ENCODE results near the gene TF. TPM values are rescaled to one million over a fixed set of nuclear protein-coding genes. Genes with fewer than 3 reads are reported as not detected.

TF gene
- polyA plus RNA-seq, 1 of the 3 experiments (the other 2 are of a cell fraction): 0.08 TPM

- Histone ChIP-seq H3K4me2 (no peak overlapping the region), H3K9me3 (no peaks in the 10 kb centered on the region), H3K9me2 (no peaks in the 10 kb centered on the region), H3K4me3 (ENCODE audit: low read depth in 2 of 2, low read length in 1 of 2) (no peak overlapping the region), H2AFZ (ENCODE audit: low read depth) (no peak overlapping the region), H3K79me2 (ENCODE audit: insufficient read depth) (no peaks in the 10 kb centered on the region), H3F3A (replicated peaks; ENCODE audit: insufficient read depth) (no peaks in the 10 kb centered on the region), H4K20me1 (ENCODE audit: insufficient read depth) (no peaks in the 10 kb centered on the region), H3K27ac (ENCODE audit: low read depth in 2 of 2, low read length in 1 of 2) (no peak overlapping the region), H3K27me3 (ENCODE audit: insufficient read depth) (no peaks in the 10 kb centered on the region), H3K36me3 (replicated peaks in 1 of 2; ENCODE audit: control insufficient read depth in 1 of 2, insufficient read depth in 2 of 2, low read length in 1 of 2) (no peaks in the 10 kb centered on the region), H3K4me1 (ENCODE audit: control insufficient read depth in 1 of 2, insufficient read depth in 2 of 2, low read depth in 1 of 2, low read length in 1 of 2) (no peaks in the 10 kb centered on the region; a peak in 1 of 4 replicates), H3K9ac (no peak overlapping the region)
- ChIA-PET CTCF (no interaction called here), POLR2A (no interaction called here)
- 85% methylated on average over 16 of the region's 22 CpGs for WGBS (ENCODE audit: low lambda C conversion rate)
- TF ChIP-seq MXI1 (IDR thresholded peaks at IDR 0.05; ENCODE audit: low read depth, low read length) (no peak), CHD2 (IDR thresholded peaks at IDR 0.05; ENCODE audit: low read length, partially characterized antibody) (no peak), CTCF (IDR thresholded peaks at IDR 0.05) (no peak), NRF1 (IDR thresholded peaks at IDR 0.05; ENCODE audit: low read depth, low read length) (no peak), ELF1 (IDR thresholded peaks at IDR 0.05) (no peak), TAF1 (IDR thresholded peaks at IDR 0.05; ENCODE audit: borderline replicate concordance, low read depth, low read length) (no peak), RFX5 (IDR thresholded peaks at IDR 0.05; ENCODE audit: low read length) (no peak), POLR2AphosphoS5 (IDR thresholded peaks at IDR 0.05; ENCODE audit: low read depth, low read length) (no peak), EP300 (IDR thresholded peaks at IDR 0.05; ENCODE audit: borderline replicate concordance in 1 of 2, low read depth in 1 of 2, low read length in 1 of 2) (no peak), MEF2A (IDR thresholded peaks at IDR 0.05; ENCODE audit: borderline replicate concordance, low read depth) (no peak), YY1 (IDR thresholded peaks at IDR 0.05; ENCODE audit: low read depth) (no peak), RCOR1 (IDR thresholded peaks at IDR 0.05; ENCODE audit: low read length) (no peak), IRF3 (IDR thresholded peaks at IDR 0.05; ENCODE audit: low read depth, low read length) (no peak), NFIC (IDR thresholded peaks at IDR 0.05; ENCODE audit: borderline replicate concordance) (no peak), TEAD4 (IDR thresholded peaks at IDR 0.05; ENCODE audit: borderline replicate concordance, insufficient read depth) (no peak), RXRA (IDR thresholded peaks at IDR 0.05; ENCODE audit: borderline replicate concordance, low read depth) (no peak), JUND (IDR thresholded peaks at IDR 0.05) (no peak), FOXJ3 (CRISPR knock-in tag; IDR thresholded peaks at IDR 0.05) (no peak)
- no peak for DNase-seq
Observed at GRCh38 chr3:133837487-133838295, 91.5 kb downstream of the TF start.
